ENCODE data around the gene COX7A2.

COX7A2 gene

DNA sequence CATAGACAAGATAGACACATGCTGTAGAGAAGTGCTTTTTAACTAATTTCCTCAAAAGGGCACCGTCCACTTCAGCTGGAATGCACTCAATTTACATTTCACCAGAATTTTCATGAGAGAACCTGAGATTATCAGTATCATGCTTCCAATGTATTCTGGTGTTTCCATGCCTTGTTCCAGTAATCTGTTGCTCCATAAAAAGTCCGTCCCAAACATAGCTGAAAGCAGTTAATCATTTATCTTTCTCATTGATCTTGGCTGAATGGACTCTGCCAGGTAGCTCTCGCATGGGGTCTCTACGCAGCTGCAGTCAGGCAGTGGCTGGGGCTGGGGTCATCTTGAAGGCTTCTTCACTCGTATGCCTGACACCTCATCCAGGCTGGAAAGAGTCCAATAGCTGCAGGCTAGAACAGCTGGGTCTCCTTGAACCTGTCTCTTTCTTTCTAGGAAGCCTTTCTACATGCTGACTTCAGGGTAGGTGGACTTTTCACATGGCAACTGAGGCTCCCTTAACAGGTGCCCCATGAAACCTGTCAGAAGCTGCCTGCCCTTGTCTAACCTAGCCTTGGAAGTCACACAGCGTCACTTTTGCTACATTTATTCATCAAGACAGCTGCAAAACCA, 19.2 kb downstream of the COX7A2 start:
- peaks cover 3% of the 10 kb centered on the region; the same call in 1 of the 2 replicates for H3K9me3 ChIP-seq (ENCODE audit: low read length)
- H3F3A ChIP-seq (ENCODE audit: insufficient read depth, low read length) = no peaks in the 10 kb centered on the region
- no peaks in the 10 kb centered on the region for H3K4me1 ChIP-seq (ENCODE audit: insufficient read depth, low read length, severe bottlenecking)
- H2AFZ ChIP-seq (ENCODE audit: low read length) = no peak overlapping the region
- H3K9ac ChIP-seq (ENCODE audit: low read length) = no peak overlapping the region
- H3K27ac ChIP-seq (ENCODE audit: low read depth, low read length, poor library complexity, severe bottlenecking) = no peak overlapping the region
- no peak overlapping the region for H3K4me2 ChIP-seq (ENCODE audit: low read length)
- H3K79me2 ChIP-seq (ENCODE audit: insufficient read depth, low read length) = no peaks in the 10 kb centered on the region
- H3K9me2 ChIP-seq (ENCODE audit: low read depth, low read length) = no peaks in the 10 kb centered on the region
- H3K36me3 ChIP-seq (ENCODE audit: insufficient read depth, low read length) = no peaks in the 10 kb centered on the region
- no peak overlapping the region for H3K4me3 ChIP-seq (ENCODE audit: low read depth, low read length, poor library complexity, severe bottlenecking)
- no peak for TF ChIP-seq EZH2 (IDR thresholded peaks at IDR 0.05; ENCODE audit: borderline replicate concordance, low read length)
- TF ChIP-seq, protein P1, sequence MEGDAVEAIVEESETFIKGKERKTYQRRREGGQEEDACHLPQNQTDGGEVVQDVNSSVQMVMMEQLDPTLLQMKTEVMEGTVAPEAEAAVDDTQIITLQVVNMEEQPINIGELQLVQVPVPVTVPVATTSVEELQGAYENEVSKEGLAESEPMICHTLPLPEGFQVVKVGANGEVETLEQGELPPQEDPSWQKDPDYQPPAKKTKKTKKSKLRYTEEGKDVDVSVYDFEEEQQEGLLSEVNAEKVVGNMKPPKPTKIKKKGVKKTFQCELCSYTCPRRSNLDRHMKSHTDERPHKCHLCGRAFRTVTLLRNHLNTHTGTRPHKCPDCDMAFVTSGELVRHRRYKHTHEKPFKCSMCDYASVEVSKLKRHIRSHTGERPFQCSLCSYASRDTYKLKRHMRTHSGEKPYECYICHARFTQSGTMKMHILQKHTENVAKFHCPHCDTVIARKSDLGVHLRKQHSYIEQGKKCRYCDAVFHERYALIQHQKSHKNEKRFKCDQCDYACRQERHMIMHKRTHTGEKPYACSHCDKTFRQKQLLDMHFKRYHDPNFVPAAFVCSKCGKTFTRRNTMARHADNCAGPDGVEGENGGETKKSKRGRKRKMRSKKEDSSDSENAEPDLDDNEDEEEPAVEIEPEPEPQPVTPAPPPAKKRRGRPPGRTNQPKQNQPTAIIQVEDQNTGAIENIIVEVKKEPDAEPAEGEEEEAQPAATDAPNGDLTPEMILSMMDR (IDR thresholded peaks at IDR 0.05; ENCODE audit: low read length) = no peak
- no peaks in the 10 kb centered on the region for H3K27me3 ChIP-seq (ENCODE audit: insufficient read depth, low read length)
- H4K20me1 ChIP-seq (ENCODE audit: insufficient read depth, low read length) = no peaks in the 10 kb centered on the region

DNA sequence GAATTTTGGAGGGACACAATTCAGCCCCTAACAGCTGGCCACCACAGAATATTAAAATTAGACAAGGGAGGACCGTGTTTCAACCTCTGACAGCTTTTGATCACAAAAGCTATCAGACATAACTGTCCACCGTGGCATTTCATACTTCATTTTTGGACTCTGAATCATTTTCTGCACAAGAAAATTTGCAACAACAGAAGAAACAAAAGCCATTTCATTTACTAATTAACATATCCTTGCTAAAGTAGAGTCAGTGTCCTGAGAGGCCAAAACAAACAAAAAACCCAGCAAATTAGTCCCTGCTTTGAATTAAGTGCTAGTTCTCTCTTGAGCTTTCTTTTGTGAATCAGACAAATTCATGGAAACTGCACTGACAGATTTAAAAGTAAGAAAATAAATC, 20.2 kb downstream of the COX7A2 start:
- no peak overlapping the region for H3K9ac ChIP-seq (ENCODE audit: low read length)
- no peak overlapping the region for H3K4me3 ChIP-seq (ENCODE audit: low read depth, low read length, poor library complexity, severe bottlenecking)
- H3F3A ChIP-seq (ENCODE audit: insufficient read depth, low read length) = no peaks in the 10 kb centered on the region
- H3K9me2 ChIP-seq (ENCODE audit: low read depth, low read length) = no peaks in the 10 kb centered on the region
- no peaks in the 10 kb centered on the region for H3K79me2 ChIP-seq (ENCODE audit: insufficient read depth, low read length)
- H2AFZ ChIP-seq (ENCODE audit: low read length) = no peak overlapping the region
- no peak overlapping the region for H3K27ac ChIP-seq (ENCODE audit: low read depth, low read length, poor library complexity, severe bottlenecking)
- no peaks in the 10 kb centered on the region for H3K36me3 ChIP-seq (ENCODE audit: insufficient read depth, low read length)
- H3K4me1 ChIP-seq (ENCODE audit: insufficient read depth, low read length, severe bottlenecking) = no peaks in the 10 kb centered on the region
- peaks cover 3% of the 10 kb centered on the region; the same call in 1 of the 2 replicates for H3K9me3 ChIP-seq (ENCODE audit: low read length)
- H3K4me2 ChIP-seq (ENCODE audit: low read length) = no peak overlapping the region
- H3K27me3 ChIP-seq (ENCODE audit: insufficient read depth, low read length) = no peaks in the 10 kb centered on the region
- no peaks in the 10 kb centered on the region for H4K20me1 ChIP-seq (ENCODE audit: insufficient read depth, low read length)
- no peak for TF ChIP-seq EZH2 (IDR thresholded peaks at IDR 0.05; ENCODE audit: borderline replicate concordance, low read length)
- TF ChIP-seq, protein P1 (IDR thresholded peaks at IDR 0.05; ENCODE audit: low read length) = no peak

DNA sequence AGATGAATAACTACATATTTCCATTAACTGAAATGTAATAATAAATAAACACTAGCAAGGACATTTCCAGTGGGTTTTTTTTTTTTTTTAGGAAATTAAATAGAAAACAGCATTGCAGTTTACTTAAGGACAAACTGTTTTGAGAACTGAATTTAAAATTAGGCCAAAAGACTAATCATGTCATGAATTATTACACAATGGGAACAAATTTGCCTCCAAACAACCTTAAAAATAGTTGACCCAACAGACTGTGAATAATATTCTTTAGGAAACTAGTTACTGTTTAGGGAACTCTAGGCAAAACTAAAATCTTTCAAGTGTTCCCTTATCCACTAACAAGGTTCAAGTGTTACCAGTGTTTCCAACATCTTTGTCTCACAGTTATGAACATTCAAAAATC, 21.3 kb downstream of the COX7A2 start:
- Histone ChIP-seq H3K4me2 (ENCODE audit: low read length) (no peak overlapping the region), H3K9me2 (ENCODE audit: low read depth, low read length) (no peaks in the 10 kb centered on the region), H2AFZ (ENCODE audit: low read length) (no peak overlapping the region), H3K36me3 (ENCODE audit: insufficient read depth, low read length) (no peaks in the 10 kb centered on the region), H3K9ac (ENCODE audit: low read length) (no peak overlapping the region), H3K27ac (ENCODE audit: low read depth, low read length, poor library complexity, severe bottlenecking) (no peak overlapping the region), H3K79me2 (ENCODE audit: insufficient read depth, low read length) (no peaks in the 10 kb centered on the region), H3F3A (ENCODE audit: insufficient read depth, low read length) (no peaks in the 10 kb centered on the region), H3K27me3 (ENCODE audit: insufficient read depth, low read length) (no peaks in the 10 kb centered on the region), H3K9me3 (ENCODE audit: low read length) (no peaks in the 10 kb centered on the region), H3K4me1 (ENCODE audit: insufficient read depth, low read length, severe bottlenecking) (no peaks in the 10 kb centered on the region), H4K20me1 (ENCODE audit: insufficient read depth, low read length) (no peaks in the 10 kb centered on the region), H3K4me3 (ENCODE audit: low read depth, low read length, poor library complexity, severe bottlenecking) (no peak overlapping the region)
- TF ChIP-seq, protein P1 (IDR thresholded peaks at IDR 0.05; ENCODE audit: low read length) = no peak
- no peak for TF ChIP-seq EZH2 (IDR thresholded peaks at IDR 0.05; ENCODE audit: borderline replicate concordance, low read length)
